Memory B cell (primary cell): Measurements from ENCODE around the gene PIR.

Source experiments
- ATAC-seq: fragments of 150-1000 bp; cut with Tn5 transposase; 2 replicates; pipeline ENCODE4 v1.10.0; 2021; ENCODE audit warnings: low read depth, mild to moderate bottlenecking, moderate library complexity
- DNase-seq, 2 donors: peaks; one replicate each; pipeline ENCODE4 v3.0.0; 2022; ENCODE audit warnings: low spot score in 2 of 2
- H3K27ac Mint-ChIP-seq: one replicate; pipeline ENCODE4 v1.8.0; 2022; ENCODE audit warnings: mild to moderate bottlenecking, moderate library complexity, mixed read lengths
- H3K27me3 Mint-ChIP-seq: one replicate; pipeline ENCODE4 v1.8.0; 2022; ENCODE audit warnings: mixed read lengths
- H3K36me3 Mint-ChIP-seq: one replicate; pipeline ENCODE4 v1.8.0; 2022; ENCODE audit warnings: mild to moderate bottlenecking, mixed read lengths
- H3K4me1 Mint-ChIP-seq: one replicate; pipeline ENCODE4 v1.8.0; 2022; ENCODE audit warnings: mixed read lengths
- H3K4me3 Mint-ChIP-seq: one replicate; pipeline ENCODE4 v1.8.0; 2022; ENCODE audit warnings: mild to moderate bottlenecking, moderate library complexity, mixed read lengths
- H3K9me3 Mint-ChIP-seq: one replicate; pipeline ENCODE4 v1.8.0; 2022; ENCODE audit warnings: mixed read lengths

The PIR gene

GRCh38 chrX:15384304-15384703, 108.8 kb downstream of the PIR start, which contains the start of gene VEGFD:
VEGFD (minus strand) TSS chrX:15384413; CDS start chrX:15383946, 467 bp downstream.
- no peak within 1 kb of the TSS for H3K27ac Mint-ChIP-seq
- H3K27me3 Mint-ChIP-seq, result peaks cover 1% of the 10 kb centered on the region
- no peak within 1 kb of the TSS for H3K4me3 Mint-ChIP-seq
- DNase-seq (no peak), ATAC-seq (no peak)
- H3K9me3 Mint-ChIP-seq, result no peaks in the 10 kb centered on the region
- no peaks in the 10 kb centered on the region for H3K4me1 Mint-ChIP-seq
- H3K36me3 Mint-ChIP-seq, result no peaks in the 10 kb centered on the region

- H3K36me3 Mint-ChIP-seq, result no peaks in the 10 kb centered on the region
- peaks cover 3% of the 10 kb centered on the region for H3K27me3 Mint-ChIP-seq
- H3K4me1 Mint-ChIP-seq, result no peaks in the 10 kb centered on the region
- DNase-seq (no peak), ATAC-seq (no peak)
- no peak overlapping the region for H3K27ac Mint-ChIP-seq
- no peaks in the 10 kb centered on the region for H3K9me3 Mint-ChIP-seq
- no peak overlapping the region for H3K4me3 Mint-ChIP-seq
Measured at GRCh38 chrX:15382813-15383212, 110.3 kb downstream of the PIR start.

DNA sequence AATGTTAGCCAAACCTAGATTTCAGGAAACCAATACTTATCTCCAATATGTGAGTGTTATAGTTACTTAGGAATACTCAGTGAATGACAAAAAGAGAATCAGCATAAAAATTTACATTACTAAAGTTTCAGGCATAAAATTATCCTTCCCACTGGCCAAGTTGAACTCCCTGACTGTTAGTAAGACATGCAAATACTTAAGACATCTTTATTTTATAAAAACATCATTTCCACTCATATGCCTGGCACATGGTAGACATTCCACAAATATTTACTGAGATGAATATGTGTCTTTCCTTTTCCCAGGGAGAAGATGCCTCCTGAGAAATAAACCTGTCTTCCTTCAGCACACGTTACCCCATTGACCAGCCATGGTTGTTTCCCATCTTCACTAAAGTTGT, 116.2 kb downstream of the PIR start:
- ATAC-seq (no peak), DNase-seq (no peak)
- Mint-ChIP-seq H3K36me3 (no peaks in the 10 kb centered on the region), H3K4me1 (no peaks in the 10 kb centered on the region), H3K27ac (no peak overlapping the region), H3K4me3 (no peak overlapping the region), H3K27me3 (peaks cover 5% of the 10 kb centered on the region), H3K9me3 (no peaks in the 10 kb centered on the region)

DNA sequence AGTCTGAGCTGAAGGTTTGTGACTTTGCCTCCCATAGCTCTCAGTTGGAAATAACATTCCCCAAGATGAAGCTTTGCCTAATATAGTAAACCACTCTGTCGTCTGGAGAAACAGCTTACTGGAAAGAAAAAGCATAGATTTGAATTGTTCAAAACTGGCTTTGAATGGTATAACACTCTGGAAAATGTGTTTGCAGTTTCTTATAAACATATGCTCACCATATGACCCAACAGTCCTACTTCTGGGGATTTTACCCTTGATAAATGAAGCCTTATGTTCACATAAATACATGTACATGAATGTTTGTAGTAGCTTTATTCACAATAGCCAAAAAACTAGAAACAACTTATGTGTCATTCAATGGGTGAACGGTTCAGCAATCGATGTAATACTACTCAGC, 119.2 kb downstream of the PIR start:
- peaks cover 5% of the 10 kb centered on the region for H3K27me3 Mint-ChIP-seq
- DNase-seq, result no peak
- no peak overlapping the region for H3K27ac Mint-ChIP-seq
- H3K4me3 Mint-ChIP-seq, result no peak overlapping the region
- no peaks in the 10 kb centered on the region for H3K9me3 Mint-ChIP-seq
- no peak for ATAC-seq
- no peaks in the 10 kb centered on the region for H3K36me3 Mint-ChIP-seq
- H3K4me1 Mint-ChIP-seq, result no peaks in the 10 kb centered on the region

DNA sequence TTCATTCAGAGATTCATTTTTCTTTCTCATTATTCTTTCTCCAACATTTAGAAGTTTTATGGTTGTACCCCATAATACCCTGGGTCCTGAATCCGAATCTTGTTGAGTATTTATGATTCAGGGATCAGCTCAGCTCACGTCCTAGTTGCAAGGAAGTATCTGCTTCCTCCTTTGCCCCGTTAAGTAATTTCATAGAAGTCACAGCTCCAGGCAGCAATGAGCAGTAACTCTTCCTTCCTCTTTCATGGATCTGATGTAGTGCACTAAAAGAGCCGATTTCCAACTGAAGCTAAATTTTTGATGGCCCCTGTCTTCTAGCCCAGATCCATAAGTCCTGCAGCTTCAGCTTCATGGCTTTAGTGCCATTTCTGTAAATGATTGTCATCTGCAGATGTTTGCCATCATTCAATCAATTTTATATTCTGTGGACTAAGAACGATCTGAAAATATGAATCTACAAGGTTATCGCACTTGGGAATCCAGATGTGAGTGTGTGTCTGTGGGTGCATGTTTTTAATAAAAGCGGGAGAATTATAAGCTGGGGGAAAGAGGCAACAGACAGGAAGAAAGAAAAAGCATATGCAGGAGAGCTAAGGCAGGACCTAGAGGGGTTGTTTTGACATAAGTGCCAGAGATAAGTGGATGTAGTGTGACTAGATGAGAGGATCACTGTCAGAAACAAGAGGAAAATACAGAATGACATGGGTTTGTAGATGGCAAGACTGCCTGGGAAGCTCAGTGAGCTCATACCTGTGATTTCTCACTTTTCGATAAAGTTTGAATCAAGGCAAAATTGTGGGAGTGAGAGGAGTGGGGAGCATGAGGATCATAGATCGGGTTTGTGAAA, 126.4 kb downstream of the PIR start:
- no peaks in the 10 kb centered on the region for H3K4me1 Mint-ChIP-seq
- no peak for DNase-seq
- H3K27ac Mint-ChIP-seq, result no peak overlapping the region
- no peaks in the 10 kb centered on the region for H3K36me3 Mint-ChIP-seq
- H3K4me3 Mint-ChIP-seq, result no peak overlapping the region
- peaks cover 12% of the 10 kb centered on the region for H3K27me3 Mint-ChIP-seq
- no peaks in the 10 kb centered on the region for H3K9me3 Mint-ChIP-seq
- ATAC-seq, result no peak

- peaks cover 10% of the 10 kb centered on the region for H3K27me3 Mint-ChIP-seq
- no peak overlapping the region for H3K27ac Mint-ChIP-seq
- no peak overlapping the region for H3K4me3 Mint-ChIP-seq
Measured at GRCh38 chrX:15359701-15360100, 133.4 kb downstream of the PIR start.

GRCh38 chrX:15358533-15358932, 134.6 kb downstream of the PIR start:
- Mint-ChIP-seq H3K27me3 (peaks cover 6% of the 10 kb centered on the region), H3K36me3 (no peaks in the 10 kb centered on the region), H3K4me1 (no peaks in the 10 kb centered on the region), H3K4me3 (no peak overlapping the region), H3K27ac (no peak overlapping the region), H3K9me3 (no peaks in the 10 kb centered on the region)
- DNase-seq (no peak), ATAC-seq (no peak)

More at GRCh38 chrX:15359701-15360100, 133.4 kb downstream of the PIR start:
- DNase-seq (no peak), ATAC-seq (no peak)
- Mint-ChIP-seq H3K4me1 (no peaks in the 10 kb centered on the region), H3K36me3 (no peaks in the 10 kb centered on the region), H3K9me3 (no peaks in the 10 kb centered on the region)

DNA sequence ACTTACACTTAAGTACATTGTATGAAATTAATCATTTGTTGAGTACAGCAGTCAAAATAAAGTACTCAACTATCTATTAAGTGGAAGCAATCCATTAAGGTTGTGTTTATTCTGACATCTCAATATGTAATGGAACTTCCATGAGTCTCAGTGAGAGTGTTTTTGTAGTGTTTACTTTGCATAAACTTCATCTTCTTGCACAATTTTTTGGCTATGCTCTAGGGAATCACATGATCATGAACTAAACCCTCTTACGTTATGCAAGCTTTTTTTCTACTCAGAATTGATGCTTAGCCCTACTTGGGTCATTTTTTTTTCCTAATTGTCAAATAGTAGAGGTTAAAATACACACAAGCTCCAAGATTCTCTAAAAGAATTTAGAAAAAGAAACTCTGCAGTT, 136.7 kb downstream of the PIR start:
- DNase-seq, result no peak
- Mint-ChIP-seq H3K36me3 (no peaks in the 10 kb centered on the region), H3K4me3 (no peak overlapping the region), H3K27me3 (peaks cover 4% of the 10 kb centered on the region), H3K27ac (no peak overlapping the region), H3K4me1 (no peaks in the 10 kb centered on the region), H3K9me3 (no peaks in the 10 kb centered on the region)
- ATAC-seq, result no peak

GRCh38 chrX:15350329-15350996, 142.7 kb downstream of the PIR start:
- Mint-ChIP-seq H3K27me3 (peaks cover 2% of the 10 kb centered on the region), H3K27ac (peak overlapping the region; percentile 24), H3K4me1 (no peaks in the 10 kb centered on the region), H3K36me3 (no peaks in the 10 kb centered on the region), H3K9me3 (no peaks in the 10 kb centered on the region), H3K4me3 (no peak overlapping the region)
- DNase-seq, result no peak
- no peak for ATAC-seq

GRCh38 chrX:15349046-15349445, 144.1 kb downstream of the PIR start:
- H3K9me3 Mint-ChIP-seq, result no peaks in the 10 kb centered on the region
- H3K4me1 Mint-ChIP-seq, result no peaks in the 10 kb centered on the region
- ATAC-seq (peak; percentile 52), DNase-seq (peak; percentile 7 to 16)
- no peak overlapping the region for H3K4me3 Mint-ChIP-seq
- H3K27me3 Mint-ChIP-seq, result peaks cover 2% of the 10 kb centered on the region
- no peaks in the 10 kb centered on the region for H3K36me3 Mint-ChIP-seq
- no peak overlapping the region for H3K27ac Mint-ChIP-seq

GRCh38 chrX:15345976-15346375, 147.2 kb downstream of the PIR start:
- Mint-ChIP-seq H3K9me3 (no peaks in the 10 kb centered on the region), H3K27ac (no peak overlapping the region), H3K36me3 (no peaks in the 10 kb centered on the region), H3K4me3 (no peak overlapping the region), H3K27me3 (peaks cover 3% of the 10 kb centered on the region), H3K4me1 (no peaks in the 10 kb centered on the region)
- ATAC-seq, result no peak
- DNase-seq, result no peak

DNA sequence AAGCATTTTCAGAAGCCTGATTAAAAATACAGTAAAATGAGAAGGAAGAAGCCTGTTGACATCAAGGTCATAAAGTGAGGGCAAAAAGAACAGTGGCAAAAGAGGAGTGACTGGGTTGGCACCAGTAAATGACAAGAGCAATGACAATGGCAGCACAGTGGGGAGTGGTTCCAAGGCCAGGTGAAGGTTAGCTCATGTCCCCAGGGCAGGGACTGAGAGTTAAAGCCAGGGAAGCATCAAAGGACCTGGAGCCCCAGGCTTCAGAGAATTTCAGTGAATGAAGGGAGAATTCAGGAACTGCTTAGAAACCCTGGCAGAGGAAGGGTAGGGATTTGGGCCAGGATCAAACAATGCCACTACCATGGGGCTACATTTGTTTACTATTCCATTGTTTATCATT, 149.0 kb downstream of the PIR start:
- DNase-seq (no peak), ATAC-seq (no peak)
- Mint-ChIP-seq H3K4me1 (no peaks in the 10 kb centered on the region), H3K36me3 (no peaks in the 10 kb centered on the region), H3K27me3 (peaks cover 4% of the 10 kb centered on the region), H3K27ac (no peak overlapping the region), H3K9me3 (no peaks in the 10 kb centered on the region), H3K4me3 (no peak overlapping the region)

DNA sequence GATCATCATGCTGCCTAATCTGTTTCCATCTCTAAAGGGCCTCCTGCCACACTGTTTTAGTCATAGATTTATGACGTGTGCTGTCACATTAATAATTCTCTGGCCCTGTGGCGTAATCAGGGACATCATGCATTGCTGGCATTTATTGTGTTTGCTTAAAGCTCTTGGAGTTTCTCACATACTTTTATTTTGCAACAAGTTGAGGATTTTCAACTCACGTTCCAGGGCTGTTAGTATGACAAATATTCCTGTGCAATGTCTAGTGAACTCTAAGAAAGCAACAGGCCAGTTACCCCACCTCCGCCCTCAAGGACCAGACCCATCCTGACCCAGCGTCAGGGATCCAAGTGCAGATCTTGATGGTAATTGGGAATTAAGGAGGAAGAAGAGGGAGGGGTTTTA, 150.1 kb downstream of the PIR start:
- H3K27me3 Mint-ChIP-seq, result peaks cover 5% of the 10 kb centered on the region
- H3K9me3 Mint-ChIP-seq, result no peaks in the 10 kb centered on the region
- DNase-seq (no peak), ATAC-seq (no peak)
- H3K27ac Mint-ChIP-seq, result no peak overlapping the region
- no peak overlapping the region for H3K4me3 Mint-ChIP-seq
- no peaks in the 10 kb centered on the region for H3K4me1 Mint-ChIP-seq
- no peaks in the 10 kb centered on the region for H3K36me3 Mint-ChIP-seq

DNA sequence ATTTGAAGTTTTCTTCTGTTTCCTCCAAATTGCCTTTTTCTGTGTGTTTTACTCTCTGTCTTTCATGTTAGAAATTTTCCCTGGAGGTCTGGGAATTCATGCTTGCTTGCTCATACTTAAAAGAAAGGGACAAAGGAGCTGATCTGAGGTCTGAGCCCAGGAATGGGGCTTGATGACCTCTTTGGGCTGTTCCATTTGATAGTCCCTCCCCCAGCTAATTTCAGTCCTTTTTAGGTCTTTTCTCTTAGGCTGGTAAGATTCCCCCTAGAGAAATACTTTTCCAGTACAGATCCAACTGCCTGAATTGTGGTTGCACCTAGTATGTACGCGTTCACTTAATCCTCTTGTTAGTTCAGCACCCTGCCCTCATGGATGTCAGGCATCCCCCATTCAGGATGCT, 152.3 kb downstream of the PIR start:
- no peaks in the 10 kb centered on the region for H3K36me3 Mint-ChIP-seq
- H3K4me3 Mint-ChIP-seq, result no peak overlapping the region
- H3K27me3 Mint-ChIP-seq, result peaks cover 4% of the 10 kb centered on the region
- H3K9me3 Mint-ChIP-seq, result no peaks in the 10 kb centered on the region
- H3K27ac Mint-ChIP-seq, result no peak overlapping the region
- DNase-seq (no peak), ATAC-seq (no peak)
- H3K4me1 Mint-ChIP-seq, result peaks cover 3% of the 10 kb centered on the region
